ENCODE results near the gene NPPA.

DNA sequence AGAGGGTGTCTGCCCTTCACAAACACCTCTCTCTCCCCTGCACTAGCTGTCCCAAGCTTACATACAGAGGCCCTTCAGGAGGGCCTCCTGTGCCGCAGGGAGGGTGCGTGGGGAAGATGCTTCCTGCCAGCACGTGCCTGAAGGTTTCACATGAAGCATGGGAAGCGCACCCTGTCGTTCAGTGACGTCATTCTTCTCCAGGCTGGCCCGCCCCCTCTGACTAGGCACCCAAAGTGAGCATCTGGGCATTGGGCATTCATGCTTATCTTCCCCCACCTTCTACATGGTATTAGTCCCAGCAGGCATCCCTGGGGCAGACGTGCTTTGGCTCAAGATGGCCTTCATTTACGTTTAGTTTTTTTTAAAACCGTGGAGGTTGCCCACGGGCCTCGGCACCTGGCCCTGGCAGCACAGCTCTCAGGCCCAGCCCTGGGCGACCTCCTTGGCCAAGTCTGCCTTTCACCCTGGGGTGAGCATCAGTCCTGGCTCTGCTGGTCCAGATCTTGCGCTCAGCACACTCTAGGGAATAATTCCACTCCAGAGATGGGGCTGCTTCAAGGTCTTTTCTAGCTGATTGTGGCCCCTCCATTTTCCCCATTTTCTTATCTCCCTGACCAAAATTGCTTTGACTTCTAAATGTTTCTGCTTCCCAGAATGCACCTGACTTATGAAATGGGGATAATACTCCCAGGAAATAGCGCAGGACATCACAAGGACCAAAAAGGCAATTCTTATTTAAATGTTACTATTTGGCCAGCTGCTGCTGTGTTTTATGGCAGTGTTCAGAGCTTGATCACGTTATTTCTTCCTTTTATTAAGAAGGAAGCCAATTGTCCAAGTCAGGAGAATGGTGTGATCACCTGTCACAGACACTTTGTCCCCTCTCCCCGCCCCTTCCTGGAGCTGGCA is 6.1 kb downstream of the NPPA start:
- TF ChIP-seq YY1 (IDR thresholded peaks at IDR 0.05; ENCODE audit: insufficient read depth, insufficient read length), result no peak
- no peak for TF ChIP-seq ZNF274 (IDR thresholded peaks at IDR 0.05; ENCODE audit: low read depth, low read length)

Measured in NT2/D1 (cell line).